GM23338 (cell line): ENCODE measurements around the gene SNAPC2.

ENCODE experiments used
- CREB1 ChIP-seq: fragments of 250-450 bp; sonication (Bioruptor Pico); IDR thresholded peaks from 2 replicates; pipeline ENCODE4 v1.5.0; 2020; ENCODE audit warnings: low read depth, mild to moderate bottlenecking, moderate library complexity
- EZH2 ChIP-seq: fragments of 200-600 bp; sonication (generic); IDR thresholded peaks from one replicate; pipeline ENCODE4 v1.8.0; 2017; ENCODE audit warnings: antibody characterized with exemption, mild to moderate bottlenecking, low read depth; ENCODE audit not compliant: unreplicated experiment
- EZH2phosphoT487 ChIP-seq: fragments of 200-600 bp; sonication (generic); IDR thresholded peaks from one replicate; pipeline ENCODE4 v1.8.1; 2018; ENCODE audit warnings: antibody characterized with exemption; ENCODE audit not compliant: unreplicated experiment
- JUNB ChIP-seq: IDR thresholded peaks from one replicate; pipeline ENCODE4 v1.6.1; 2016; ENCODE audit warnings: antibody characterized with exemption; ENCODE audit not compliant: unreplicated experiment
- POLR2AphosphoS5 ChIP-seq: IDR thresholded peaks from 2 replicates; pipeline ENCODE4 v1.6.1; 2016; ENCODE audit warnings: antibody characterized with exemption, low read depth
- TF ChIP-seq, protein P1 (sequence below), 2 experiments: fragments of 200-600 bp in 1 of 2; sonication (generic) in 1 of 2; conservative IDR thresholded peaks; 2 replicates each; pipeline versions ENCODE4 v1.5.1 to v1.6.1; 2016 to 2017; ENCODE audit warnings: antibody characterized with exemption in 2 of 2, low read depth in 2 of 2, mild to moderate bottlenecking in 2 of 2, moderate library complexity in 1 of 2
- TF ChIP-seq, protein P2 (sequence below): IDR thresholded peaks from one replicate; pipeline ENCODE4 v1.6.1; 2018; ENCODE audit warnings: antibody characterized with exemption; ENCODE audit not compliant: unreplicated experiment

DNA sequence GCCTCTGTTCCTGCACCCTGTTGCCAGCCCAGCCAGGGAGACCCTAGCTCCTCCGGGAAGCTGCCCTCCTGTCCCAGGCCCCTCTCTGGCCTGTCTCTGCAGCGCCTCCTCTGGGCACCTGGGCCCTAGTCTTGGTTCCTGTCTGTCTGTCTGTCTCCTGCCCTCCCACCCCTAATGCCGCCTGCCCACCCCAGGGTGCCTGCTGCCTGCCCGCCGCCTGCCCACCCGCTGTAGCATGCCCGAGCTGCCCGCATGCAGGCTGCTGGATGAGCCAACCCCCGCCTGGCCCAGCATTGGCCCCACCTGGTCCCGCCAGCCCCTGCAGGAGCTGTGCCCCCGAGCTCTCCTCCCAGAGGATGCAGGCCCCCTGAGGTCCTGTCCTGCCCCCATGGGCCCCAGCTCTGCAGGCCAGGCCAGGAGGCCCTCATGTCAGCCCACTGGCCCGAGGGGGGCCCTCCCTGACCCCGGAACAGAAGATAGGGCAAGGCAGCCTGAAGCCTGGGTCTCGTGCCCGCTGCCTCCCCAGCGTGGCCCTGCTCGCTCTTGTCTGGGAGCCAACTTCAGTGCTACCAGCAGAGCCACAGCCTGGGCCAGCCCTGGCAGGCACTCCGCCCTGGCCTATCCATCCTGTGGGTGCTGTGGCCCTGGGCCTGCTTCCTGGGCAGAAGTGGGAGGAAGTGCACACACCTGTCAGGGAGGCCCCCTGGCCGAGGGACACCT, 11.2 kb upstream of the SNAPC2 start:
- TF ChIP-seq, protein P1, sequence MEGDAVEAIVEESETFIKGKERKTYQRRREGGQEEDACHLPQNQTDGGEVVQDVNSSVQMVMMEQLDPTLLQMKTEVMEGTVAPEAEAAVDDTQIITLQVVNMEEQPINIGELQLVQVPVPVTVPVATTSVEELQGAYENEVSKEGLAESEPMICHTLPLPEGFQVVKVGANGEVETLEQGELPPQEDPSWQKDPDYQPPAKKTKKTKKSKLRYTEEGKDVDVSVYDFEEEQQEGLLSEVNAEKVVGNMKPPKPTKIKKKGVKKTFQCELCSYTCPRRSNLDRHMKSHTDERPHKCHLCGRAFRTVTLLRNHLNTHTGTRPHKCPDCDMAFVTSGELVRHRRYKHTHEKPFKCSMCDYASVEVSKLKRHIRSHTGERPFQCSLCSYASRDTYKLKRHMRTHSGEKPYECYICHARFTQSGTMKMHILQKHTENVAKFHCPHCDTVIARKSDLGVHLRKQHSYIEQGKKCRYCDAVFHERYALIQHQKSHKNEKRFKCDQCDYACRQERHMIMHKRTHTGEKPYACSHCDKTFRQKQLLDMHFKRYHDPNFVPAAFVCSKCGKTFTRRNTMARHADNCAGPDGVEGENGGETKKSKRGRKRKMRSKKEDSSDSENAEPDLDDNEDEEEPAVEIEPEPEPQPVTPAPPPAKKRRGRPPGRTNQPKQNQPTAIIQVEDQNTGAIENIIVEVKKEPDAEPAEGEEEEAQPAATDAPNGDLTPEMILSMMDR (conservative IDR thresholded peaks at IDR 0.05; ENCODE audit: low read depth in 2 of 2): peak in 1 of 2 experiments; percentile 52; a peak in 3 of 4 replicates
- no peak for TF ChIP-seq EZH2
- no peak for TF ChIP-seq POLR2AphosphoS5
- TF ChIP-seq EZH2phosphoT487: no peak
- TF ChIP-seq JUNB: no peak
- TF ChIP-seq, protein P2, sequence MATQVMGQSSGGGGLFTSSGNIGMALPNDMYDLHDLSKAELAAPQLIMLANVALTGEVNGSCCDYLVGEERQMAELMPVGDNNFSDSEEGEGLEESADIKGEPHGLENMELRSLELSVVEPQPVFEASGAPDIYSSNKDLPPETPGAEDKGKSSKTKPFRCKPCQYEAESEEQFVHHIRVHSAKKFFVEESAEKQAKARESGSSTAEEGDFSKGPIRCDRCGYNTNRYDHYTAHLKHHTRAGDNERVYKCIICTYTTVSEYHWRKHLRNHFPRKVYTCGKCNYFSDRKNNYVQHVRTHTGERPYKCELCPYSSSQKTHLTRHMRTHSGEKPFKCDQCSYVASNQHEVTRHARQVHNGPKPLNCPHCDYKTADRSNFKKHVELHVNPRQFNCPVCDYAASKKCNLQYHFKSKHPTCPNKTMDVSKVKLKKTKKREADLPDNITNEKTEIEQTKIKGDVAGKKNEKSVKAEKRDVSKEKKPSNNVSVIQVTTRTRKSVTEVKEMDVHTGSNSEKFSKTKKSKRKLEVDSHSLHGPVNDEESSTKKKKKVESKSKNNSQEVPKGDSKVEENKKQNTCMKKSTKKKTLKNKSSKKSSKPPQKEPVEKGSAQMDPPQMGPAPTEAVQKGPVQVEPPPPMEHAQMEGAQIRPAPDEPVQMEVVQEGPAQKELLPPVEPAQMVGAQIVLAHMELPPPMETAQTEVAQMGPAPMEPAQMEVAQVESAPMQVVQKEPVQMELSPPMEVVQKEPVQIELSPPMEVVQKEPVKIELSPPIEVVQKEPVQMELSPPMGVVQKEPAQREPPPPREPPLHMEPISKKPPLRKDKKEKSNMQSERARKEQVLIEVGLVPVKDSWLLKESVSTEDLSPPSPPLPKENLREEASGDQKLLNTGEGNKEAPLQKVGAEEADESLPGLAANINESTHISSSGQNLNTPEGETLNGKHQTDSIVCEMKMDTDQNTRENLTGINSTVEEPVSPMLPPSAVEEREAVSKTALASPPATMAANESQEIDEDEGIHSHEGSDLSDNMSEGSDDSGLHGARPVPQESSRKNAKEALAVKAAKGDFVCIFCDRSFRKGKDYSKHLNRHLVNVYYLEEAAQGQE: no peak
- TF ChIP-seq CREB1 (CRISPR knock-in tag): no peak
